Mesenteric fat pad (tissue), 1 donor: Measurements from ENCODE around the gene TRIM21. TPM values are rescaled to one million over a fixed set of nuclear protein-coding genes. Genes with fewer than 3 reads are reported as not detected.

ENCODE experiments used
- total RNA-seq: library from RNA; stranded (reverse); fragmentation: NEBNext Ultra II Directional; extraction: Animal tissue kit (Norgen Biotek cat#: 25700); gene quantifications from one replicate; pipeline ENCODE4 v1.2.1, GENCODE V29; 2021
- donor health status: DM: yes; HTN: yes; CAD: no.

TRIM21 gene
- total RNA-seq, 1 donor from 2014 or later, result 18.4 TPM

Other genes starting within 250 kb of the TRIM21 start
- gene OR52B4, start 25.3 kb downstream of the TRIM21 start, total RNA-seq, result not detected
- not detected for gene OR52K2, start 55.6 kb upstream of the TRIM21 start, total RNA-seq
- not detected for gene OR52K1, start 88.9 kb upstream of the TRIM21 start, total RNA-seq
- not detected for gene OR52M1, start 151.5 kb upstream of the TRIM21 start, total RNA-seq
- gene OR52I2, start 188.0 kb upstream of the TRIM21 start, total RNA-seq, result not detected
- gene OR52I1, start 200.3 kb upstream of the TRIM21 start, total RNA-seq, result not detected
- 4.2 TPM for gene TRIM68, start 214.5 kb upstream of the TRIM21 start, total RNA-seq
- gene OR51D1, start 243.8 kb upstream of the TRIM21 start, total RNA-seq, result not detected